H9 (cell line): ENCODE measurements around the gene CDH13. TPM values are rescaled to one million over a fixed set of nuclear protein-coding genes. Genes with fewer than 3 reads are reported as not detected.

ENCODE experiments used
- DNase-seq: peaks from one replicate; pipeline ENCODE4 v3.0.0-alpha.2; 2017
- H2AFZ ChIP-seq: one replicate; pipeline ENCODE4 v1.6.1; 2013; ENCODE audit warnings: mild to moderate bottlenecking, low read length, control low read depth, moderate library complexity
- H2AK5ac ChIP-seq: 2 replicates; pipeline ENCODE4 v1.6.1; 2013; ENCODE audit warnings: low read length, control low read depth, mixed read lengths; ENCODE audit not compliant: insufficient read length
- H2BK120ac ChIP-seq: one replicate; pipeline ENCODE4 v1.6.1; 2013; ENCODE audit warnings: low read depth, mild to moderate bottlenecking, low read length, control low read depth, inconsistent platforms; ENCODE audit not compliant: poor library complexity, severe bottlenecking
- H2BK12ac ChIP-seq: 2 replicates; pipeline ENCODE4 v1.6.1; 2013; ENCODE audit warnings: low read length, control low read depth, mixed read lengths, low read depth; ENCODE audit not compliant: insufficient read length
- H2BK15ac ChIP-seq: 2 replicates; pipeline ENCODE4 v1.6.1; 2013; ENCODE audit warnings: low read depth, low read length, control low read depth
- H2BK20ac ChIP-seq: one replicate; pipeline ENCODE4 v1.6.1; 2013; ENCODE audit warnings: low read depth, mild to moderate bottlenecking, low read length, control low read depth, inconsistent platforms; ENCODE audit not compliant: poor library complexity, severe bottlenecking
- H2BK5ac ChIP-seq: 2 replicates; pipeline ENCODE4 v1.6.1; 2013; ENCODE audit warnings: low read length, control low read depth, mixed read lengths; ENCODE audit not compliant: insufficient read length
- H3K14ac ChIP-seq: 2 replicates; pipeline ENCODE4 v1.6.1; 2013; ENCODE audit warnings: low read length, control low read depth; ENCODE audit not compliant: insufficient read depth
- H3K18ac ChIP-seq: 2 replicates; pipeline ENCODE4 v1.6.1; 2013; ENCODE audit warnings: low read depth, mild to moderate bottlenecking, mixed read lengths, low read length, control low read depth; ENCODE audit not compliant: insufficient read length
- H3K23ac ChIP-seq: 2 replicates; pipeline ENCODE4 v1.6.1; 2013; ENCODE audit warnings: low read length, control low read depth, mixed read lengths, low read depth; ENCODE audit not compliant: insufficient read length
- H3K23me2 ChIP-seq: 2 replicates; pipeline ENCODE4 v1.6.1; 2013; ENCODE audit warnings: low read depth, mild to moderate bottlenecking, mixed read lengths, low read length, control low read depth; ENCODE audit not compliant: insufficient read length, poor library complexity, severe bottlenecking
- H3K27ac ChIP-seq: 2 replicates; pipeline ENCODE4 v1.5.1; 2013; ENCODE audit warnings: low read length, control low read depth, mixed read lengths, low read depth; ENCODE audit not compliant: insufficient read length
- H3K27me3 ChIP-seq: 2 replicates; pipeline ENCODE4 v1.6.1; 2013; ENCODE audit warnings: low read length, control low read depth, inconsistent platforms; ENCODE audit not compliant: insufficient read depth
- H3K4ac ChIP-seq: 2 replicates; pipeline ENCODE4 v1.6.1; 2013; ENCODE audit warnings: low read depth, mild to moderate bottlenecking, control low read depth, inconsistent platforms, low read length, moderate library complexity
- H3K4me1 ChIP-seq: 2 replicates; pipeline ENCODE4 v1.6.1; 2013; ENCODE audit warnings: low read length, control low read depth, inconsistent platforms; ENCODE audit not compliant: insufficient read depth
- H3K4me2 ChIP-seq: 2 replicates; pipeline ENCODE4 v1.6.1; 2013; ENCODE audit warnings: low read length, control low read depth, mixed read lengths; ENCODE audit not compliant: insufficient read length, insufficient read depth
- H3K56ac ChIP-seq: 2 replicates; pipeline ENCODE4 v1.6.1; 2013; ENCODE audit warnings: low read depth, mild to moderate bottlenecking, mixed read lengths, low read length, control low read depth; ENCODE audit not compliant: insufficient read length
- H3K79me1 ChIP-seq: 2 replicates; pipeline ENCODE4 v1.6.1; 2013; ENCODE audit warnings: low read depth, mild to moderate bottlenecking, moderate library complexity, low read length, control low read depth, inconsistent platforms; ENCODE audit not compliant: insufficient read depth, poor library complexity, severe bottlenecking
- H3K79me2 ChIP-seq: 2 replicates; pipeline ENCODE4 v1.6.1; 2013; ENCODE audit warnings: low read length, control low read depth, inconsistent platforms; ENCODE audit not compliant: insufficient read depth
- H3K9ac ChIP-seq: 2 replicates; pipeline ENCODE4 v1.6.1; 2013; ENCODE audit warnings: low read length, control low read depth, mixed read lengths; ENCODE audit not compliant: insufficient read length; ENCODE audit errors: extremely low read depth
- H3K9me3 ChIP-seq: one replicate; pipeline ENCODE4 v1.6.1; 2013; ENCODE audit warnings: low read depth, low read length, inconsistent platforms; ENCODE audit not compliant: control insufficient read depth
- H3T11ph ChIP-seq: one replicate; pipeline ENCODE4 v1.6.1; 2013; ENCODE audit warnings: mild to moderate bottlenecking, low read length, control low read depth, inconsistent platforms
- H4K20me1 ChIP-seq: one replicate; pipeline ENCODE4 v1.6.1; 2013; ENCODE audit not compliant: control insufficient read depth, insufficient read length, insufficient read depth
- H4K5ac ChIP-seq: 2 replicates; pipeline ENCODE4 v1.6.1; 2013; ENCODE audit warnings: low read depth, mild to moderate bottlenecking, mixed read lengths, low read length, control low read depth; ENCODE audit not compliant: insufficient read length
- H4K8ac ChIP-seq: replicated peaks from 2 replicates; pipeline ENCODE4 v1.6.1; 2013; ENCODE audit warnings: low read length, control low read depth, mixed read lengths, low read depth; ENCODE audit not compliant: insufficient read length
- H4K91ac ChIP-seq: 2 replicates; pipeline ENCODE4 v1.6.1; 2013; ENCODE audit warnings: low read depth, mild to moderate bottlenecking, moderate library complexity, mixed read lengths, low read length, control low read depth; ENCODE audit not compliant: insufficient read length
- H3K27ac Mint-ChIP-seq, 3 experiments: 2 replicates in 2 of 3; 3 replicates in 1 of 3; pipeline ENCODE4 v1.8.0; 2020 to 2021; ENCODE audit warnings: mixed read lengths in 3 of 3, mild to moderate bottlenecking in 1 of 3, moderate library complexity in 1 of 3
- H3K27me3 Mint-ChIP-seq: 2 replicates; pipeline ENCODE4 v1.8.0; 2021; ENCODE audit warnings: low read depth, mild to moderate bottlenecking, moderate library complexity, mixed read lengths
- H3K36me3 Mint-ChIP-seq, 3 experiments: 2 replicates in 2 of 3; 3 replicates in 1 of 3; pipeline ENCODE4 v1.8.0; 2020 to 2021; ENCODE audit warnings: low read depth in 3 of 3, mixed read lengths in 3 of 3; ENCODE audit not compliant: insufficient read depth in 1 of 3
- H3K4me1 Mint-ChIP-seq, 2 experiments: 2 replicates each; pipeline ENCODE4 v1.8.0; 2020; ENCODE audit warnings: mixed read lengths in 2 of 2
- H3K4me3 Mint-ChIP-seq, 2 experiments: 2 replicates in 1 of 2; 3 replicates in 1 of 2; pipeline ENCODE4 v1.8.0; 2020 to 2021; ENCODE audit warnings: mild to moderate bottlenecking in 2 of 2, mixed read lengths in 2 of 2, moderate library complexity in 1 of 2
- H3K9me3 Mint-ChIP-seq, 2 experiments: 2 replicates in 1 of 2; 3 replicates in 1 of 2; pipeline ENCODE4 v1.8.0; 2020; ENCODE audit warnings: mild to moderate bottlenecking in 2 of 2, mixed read lengths in 2 of 2, moderate library complexity in 1 of 2
- WGBS: extraction: QIAGEN DNeasy Blood & Tissue Kit; methylation state at CpG from one replicate; pipeline ENCODE4 v1.1.7; 2013; ENCODE audit warnings: missing lambda C conversion rate, low lambda C conversion rate, mixed read lengths; ENCODE audit not compliant: insufficient read length; ENCODE audit errors: extremely low coverage; 5-methylcytosine and 5-hydroxymethylcytosine counted together
- total RNA-seq: library from RNA; stranded (reverse); gene quantifications from 2 replicates; pipeline ENCODE4 v1.2.1, GENCODE V29; 2021
- TF ChIP-seq, protein P1 (sequence below): fragments of 200-600 bp; sonication (generic); conservative IDR thresholded peaks from 3 replicates; pipeline ENCODE4 v1.8.0; 2021; ENCODE audit warnings: antibody characterized with exemption, mild to moderate bottlenecking

CDH13 gene
- total RNA-seq, 1 experiment from 2014 or later = 1.5 TPM

DNA sequence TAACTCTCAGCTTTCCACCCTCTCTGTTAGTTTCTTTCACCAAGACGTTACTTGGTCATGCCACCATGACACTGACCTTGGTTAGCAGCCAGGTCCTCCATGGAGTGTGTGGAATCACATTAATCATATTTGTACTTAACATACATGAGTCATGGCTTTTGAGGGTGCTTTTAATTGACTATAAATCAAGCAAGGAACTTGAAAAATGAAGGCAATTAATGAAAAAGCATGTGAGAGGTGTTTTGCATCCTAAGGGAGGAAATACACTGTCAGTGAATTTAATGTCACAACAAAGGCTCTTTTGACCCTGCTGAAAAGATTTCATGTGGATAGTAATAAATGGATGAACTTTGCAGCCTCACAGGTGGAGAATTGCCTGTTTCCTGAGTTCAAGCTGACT is 240.7 kb downstream of the CDH13 start:
- Histone ChIP-seq H2AFZ (no peak overlapping the region), H3K9ac (no peak overlapping the region), H2BK120ac (no peak overlapping the region), H2BK20ac (no peak overlapping the region), H3K23me2 (no peaks in the 10 kb centered on the region), H3K18ac (no peak overlapping the region), H3K14ac (no peak overlapping the region), H3K79me1 (no peaks in the 10 kb centered on the region), H4K20me1 (no peaks in the 10 kb centered on the region), H2AK5ac (no peak overlapping the region), H4K91ac (no peak overlapping the region), H4K5ac (no peak overlapping the region), H2BK5ac (no peak overlapping the region), H3K4me2 (no peak overlapping the region), H2BK15ac (no peak overlapping the region), H3K23ac (no peak overlapping the region), H3K9me3 (no peaks in the 10 kb centered on the region), H3K27me3 (no peaks in the 10 kb centered on the region), H3T11ph (no peak overlapping the region), H3K4ac (no peak overlapping the region), H3K56ac (no peak overlapping the region), H3K4me1 (no peaks in the 10 kb centered on the region), H4K8ac (no peak overlapping the region), H2BK12ac (no peak overlapping the region), H3K79me2 (no peaks in the 10 kb centered on the region), H3K27ac (no peak overlapping the region)
- Mint-ChIP-seq H3K9me3 (peaks cover 26 to 32% of the 10 kb centered on the region in 2 experiments), H3K27ac (peak overlapping the region in 1 of 3 experiments; percentile 23; a peak in 1 of 7 replicates), H3K4me1 (no peaks in the 10 kb centered on the region), H3K4me3 (no peak overlapping the region), H3K36me3 (peaks cover 14 to 20% (median 15%) of the 10 kb centered on the region in 3 experiments), H3K27me3 (peaks cover 2% of the 10 kb centered on the region; the same call in 1 of the 2 replicates)
- no peak for DNase-seq
- WGBS = no CpG with 5 or more reads among the region's 1 CpG
- TF ChIP-seq, protein P1, sequence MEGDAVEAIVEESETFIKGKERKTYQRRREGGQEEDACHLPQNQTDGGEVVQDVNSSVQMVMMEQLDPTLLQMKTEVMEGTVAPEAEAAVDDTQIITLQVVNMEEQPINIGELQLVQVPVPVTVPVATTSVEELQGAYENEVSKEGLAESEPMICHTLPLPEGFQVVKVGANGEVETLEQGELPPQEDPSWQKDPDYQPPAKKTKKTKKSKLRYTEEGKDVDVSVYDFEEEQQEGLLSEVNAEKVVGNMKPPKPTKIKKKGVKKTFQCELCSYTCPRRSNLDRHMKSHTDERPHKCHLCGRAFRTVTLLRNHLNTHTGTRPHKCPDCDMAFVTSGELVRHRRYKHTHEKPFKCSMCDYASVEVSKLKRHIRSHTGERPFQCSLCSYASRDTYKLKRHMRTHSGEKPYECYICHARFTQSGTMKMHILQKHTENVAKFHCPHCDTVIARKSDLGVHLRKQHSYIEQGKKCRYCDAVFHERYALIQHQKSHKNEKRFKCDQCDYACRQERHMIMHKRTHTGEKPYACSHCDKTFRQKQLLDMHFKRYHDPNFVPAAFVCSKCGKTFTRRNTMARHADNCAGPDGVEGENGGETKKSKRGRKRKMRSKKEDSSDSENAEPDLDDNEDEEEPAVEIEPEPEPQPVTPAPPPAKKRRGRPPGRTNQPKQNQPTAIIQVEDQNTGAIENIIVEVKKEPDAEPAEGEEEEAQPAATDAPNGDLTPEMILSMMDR = no peak
